Measurements from ENCODE around the gene NETO1. TPM values are rescaled to one million over a fixed set of nuclear protein-coding genes. Genes with fewer than 3 reads are reported as not detected.

NETO1 gene
- total RNA-seq, 1 experiment from 2014 or later, result 5.9 TPM

GRCh38 chr18:72866901-72867745 lies 664 bp downstream of the NETO1 start:
- Histone ChIP-seq H4K8ac (replicated peaks; ENCODE audit: insufficient read length, low read depth, low read length) (no peak overlapping the region), H3K4ac (ENCODE audit: low read depth, low read length) (no peak overlapping the region), H3K79me2 (ENCODE audit: insufficient read depth, low read length) (no peaks in the 10 kb centered on the region), H3K9ac (ENCODE audit: extremely low read depth, insufficient read length, low read length) (peak overlapping the region; percentile 33), H2BK20ac (ENCODE audit: low read depth, low read length, poor library complexity, severe bottlenecking) (peak overlapping the region; percentile 83), H3K56ac (ENCODE audit: insufficient read length, low read depth, low read length) (no peak overlapping the region), H3K18ac (ENCODE audit: insufficient read length, low read depth, low read length) (no peak overlapping the region), H2BK5ac (ENCODE audit: insufficient read length, low read length) (no peak overlapping the region), H2AFZ (ENCODE audit: low read length) (no peak overlapping the region), H4K5ac (ENCODE audit: insufficient read length, low read depth, low read length) (no peak overlapping the region), H3K27ac (ENCODE audit: insufficient read length, low read depth, low read length) (no peak overlapping the region), H2BK120ac (ENCODE audit: low read depth, low read length, poor library complexity, severe bottlenecking) (no peak overlapping the region), H3K4me1 (ENCODE audit: insufficient read depth, low read length) (peaks cover 3% of the 10 kb centered on the region; the same call in 1 of the 2 replicates), H2BK12ac (ENCODE audit: insufficient read length, low read depth, low read length) (no peak overlapping the region), H3K14ac (ENCODE audit: insufficient read depth, low read length) (peak overlapping the region; percentile 12; the same call in 1 of the 2 replicates), H3K9me3 (ENCODE audit: control insufficient read depth, low read depth, low read length) (no peaks in the 10 kb centered on the region), H2AK5ac (ENCODE audit: insufficient read length, low read length) (no peak overlapping the region), H3K23me2 (ENCODE audit: insufficient read length, low read depth, low read length, poor library complexity, severe bottlenecking) (peaks cover 23% of the 10 kb centered on the region), H3T11ph (ENCODE audit: low read length) (no peak overlapping the region), H3K4me2 (ENCODE audit: insufficient read depth, insufficient read length, low read length) (peak overlapping the region; percentile 97), H3K27me3 (ENCODE audit: insufficient read depth, low read length) (peaks cover 4% of the 10 kb centered on the region; the same call in 1 of the 2 replicates), H4K20me1 (ENCODE audit: control insufficient read depth, insufficient read depth, insufficient read length) (no peaks in the 10 kb centered on the region), H4K91ac (ENCODE audit: insufficient read length, low read depth, low read length) (no peak overlapping the region), H2BK15ac (ENCODE audit: low read depth, low read length) (no peak overlapping the region), H3K79me1 (ENCODE audit: insufficient read depth, low read depth, low read length, poor library complexity, severe bottlenecking) (no peaks in the 10 kb centered on the region), H3K23ac (ENCODE audit: insufficient read length, low read depth, low read length) (no peak overlapping the region)
- Mint-ChIP-seq H3K27ac (peak overlapping the region in 1 of 3 experiments; percentile 1; a peak in 1 of 7 replicates), H3K27me3 (ENCODE audit: low read depth) (peaks cover 63% of the 10 kb centered on the region), H3K9me3 (no peaks in the 10 kb centered on the region), H3K4me1 (peaks cover 17 to 29% of the 10 kb centered on the region in 2 experiments), H3K36me3 (ENCODE audit: insufficient read depth in 1 of 3, low read depth in 3 of 3) (peaks cover 12 to 17% (median 16%) of the 10 kb centered on the region in 3 experiments; a peak in 5 of 7 replicates), H3K4me3 (peak overlapping the region; percentile 77 to 93)
- no CpG with 5 or more reads among the region's 102 CpGs for WGBS (ENCODE audit: extremely low coverage, insufficient read length, low lambda C conversion rate)
- DNase-seq, result peak; percentile 48
- TF ChIP-seq CTCF (conservative IDR thresholded peaks at IDR 0.05), result no peak
